ENCODE data around the gene DGKG. TPM values are rescaled to one million over a fixed set of nuclear protein-coding genes. Genes with fewer than 3 reads are reported as not detected.

The DGKG gene
- total RNA-seq, 4 donors from 2014 or later = 0.79 to 4.0 (median 1.6) TPM

DNA sequence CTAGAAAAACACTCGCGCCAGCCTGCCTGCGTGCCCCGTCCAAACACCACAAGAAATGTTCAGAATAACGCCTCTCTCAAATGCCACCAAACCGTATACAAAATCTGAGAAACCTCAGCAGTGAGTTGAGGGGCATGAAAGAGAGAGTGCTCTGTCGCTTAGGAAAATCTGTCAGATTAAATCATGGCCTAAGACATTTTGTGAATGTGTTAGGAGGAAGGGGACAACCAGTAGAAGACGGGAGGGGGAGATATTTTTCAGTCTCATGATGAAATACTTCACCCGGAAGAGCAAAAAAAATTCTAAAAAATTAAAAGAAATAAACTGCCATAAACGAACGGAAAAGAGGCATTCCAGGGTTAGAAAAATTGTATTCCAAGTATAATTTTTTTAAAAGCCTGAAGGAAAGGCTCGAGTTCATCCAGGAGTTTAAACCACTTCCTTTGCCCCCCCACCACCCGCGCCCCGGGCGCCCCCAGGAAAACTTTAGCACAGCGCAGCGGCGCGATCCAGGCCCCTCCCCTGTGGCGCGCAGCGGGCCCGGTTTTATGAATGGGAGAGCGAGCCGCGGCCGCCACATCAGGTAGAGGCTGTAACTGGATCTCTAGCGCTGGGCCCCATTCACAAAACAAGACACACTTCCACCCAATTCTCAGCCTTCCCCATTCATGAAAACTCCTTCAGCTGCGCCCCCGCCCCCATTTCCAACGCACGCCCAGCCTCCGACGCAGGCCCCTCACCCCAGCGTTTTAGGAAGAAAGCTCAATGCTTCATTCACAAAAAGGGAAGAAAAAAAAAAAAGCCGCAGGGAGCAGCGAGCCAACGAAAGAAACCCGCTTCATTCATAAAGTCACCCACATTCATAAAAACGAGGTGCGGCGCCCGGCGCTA, 254.6 kb downstream of the DGKG start:
- peak; percentile 76 to 84 for DNase-seq (ENCODE audit: low spot score in 2 of 2)
- H3K27ac ChIP-seq = no peak overlapping the region
- no peaks in the 10 kb centered on the region for H3K9me3 ChIP-seq
- H3K4me1 ChIP-seq = peaks cover 55% of the 10 kb centered on the region
- no peaks in the 10 kb centered on the region for H3K36me3 ChIP-seq
- no peak for TF ChIP-seq POLR2A (IDR thresholded peaks at IDR 0.05)
- TF ChIP-seq EP300 (IDR thresholded peaks at IDR 0.05) = no peak
- TF ChIP-seq POLR2AphosphoS5 (IDR thresholded peaks at IDR 0.05) = no peak
- TF ChIP-seq, protein P1, sequence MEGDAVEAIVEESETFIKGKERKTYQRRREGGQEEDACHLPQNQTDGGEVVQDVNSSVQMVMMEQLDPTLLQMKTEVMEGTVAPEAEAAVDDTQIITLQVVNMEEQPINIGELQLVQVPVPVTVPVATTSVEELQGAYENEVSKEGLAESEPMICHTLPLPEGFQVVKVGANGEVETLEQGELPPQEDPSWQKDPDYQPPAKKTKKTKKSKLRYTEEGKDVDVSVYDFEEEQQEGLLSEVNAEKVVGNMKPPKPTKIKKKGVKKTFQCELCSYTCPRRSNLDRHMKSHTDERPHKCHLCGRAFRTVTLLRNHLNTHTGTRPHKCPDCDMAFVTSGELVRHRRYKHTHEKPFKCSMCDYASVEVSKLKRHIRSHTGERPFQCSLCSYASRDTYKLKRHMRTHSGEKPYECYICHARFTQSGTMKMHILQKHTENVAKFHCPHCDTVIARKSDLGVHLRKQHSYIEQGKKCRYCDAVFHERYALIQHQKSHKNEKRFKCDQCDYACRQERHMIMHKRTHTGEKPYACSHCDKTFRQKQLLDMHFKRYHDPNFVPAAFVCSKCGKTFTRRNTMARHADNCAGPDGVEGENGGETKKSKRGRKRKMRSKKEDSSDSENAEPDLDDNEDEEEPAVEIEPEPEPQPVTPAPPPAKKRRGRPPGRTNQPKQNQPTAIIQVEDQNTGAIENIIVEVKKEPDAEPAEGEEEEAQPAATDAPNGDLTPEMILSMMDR (IDR thresholded peaks at IDR 0.05) = no peak
- peak overlapping the region; percentile 73 for H3K4me3 ChIP-seq
- 6% methylated on average over 40 of the region's 45 CpGs for WGBS
- no peaks in the 10 kb centered on the region for H3K27me3 ChIP-seq

GRCh38 chr3:186105543-186105942, 256.5 kb downstream of the DGKG start:
- Histone ChIP-seq H3K27me3 (no peaks in the 10 kb centered on the region), H3K27ac (no peak overlapping the region), H3K4me1 (peaks cover 53% of the 10 kb centered on the region), H3K4me3 (no peak overlapping the region), H3K9me3 (no peaks in the 10 kb centered on the region), H3K36me3 (no peaks in the 10 kb centered on the region)
- WGBS = 75% methylated on average over 6 of the region's 6 CpGs
- no peak for TF ChIP-seq EP300 (IDR thresholded peaks at IDR 0.05)
- no peak for TF ChIP-seq POLR2AphosphoS5 (IDR thresholded peaks at IDR 0.05)
- DNase-seq (ENCODE audit: low spot score in 2 of 2) = no peak

GRCh38 chr3:186102687-186103086, 259.3 kb downstream of the DGKG start:
- H3K9me3 ChIP-seq = no peaks in the 10 kb centered on the region
- WGBS = 45% methylated on average over 4 of the region's 4 CpGs
- H3K27me3 ChIP-seq = no peaks in the 10 kb centered on the region
- H3K4me1 ChIP-seq = peaks cover 56% of the 10 kb centered on the region
- H3K36me3 ChIP-seq = no peaks in the 10 kb centered on the region
- TF ChIP-seq EP300 (IDR thresholded peaks at IDR 0.05) (no peak), POLR2A (IDR thresholded peaks at IDR 0.05) (no peak), POLR2AphosphoS5 (IDR thresholded peaks at IDR 0.05) (no peak)
- TF ChIP-seq, protein P1 (IDR thresholded peaks at IDR 0.05) = no peak
- H3K4me3 ChIP-seq = no peak overlapping the region
- peak overlapping the region; percentile 14 for H3K27ac ChIP-seq
- no peak for DNase-seq (ENCODE audit: low spot score in 2 of 2)

DNA sequence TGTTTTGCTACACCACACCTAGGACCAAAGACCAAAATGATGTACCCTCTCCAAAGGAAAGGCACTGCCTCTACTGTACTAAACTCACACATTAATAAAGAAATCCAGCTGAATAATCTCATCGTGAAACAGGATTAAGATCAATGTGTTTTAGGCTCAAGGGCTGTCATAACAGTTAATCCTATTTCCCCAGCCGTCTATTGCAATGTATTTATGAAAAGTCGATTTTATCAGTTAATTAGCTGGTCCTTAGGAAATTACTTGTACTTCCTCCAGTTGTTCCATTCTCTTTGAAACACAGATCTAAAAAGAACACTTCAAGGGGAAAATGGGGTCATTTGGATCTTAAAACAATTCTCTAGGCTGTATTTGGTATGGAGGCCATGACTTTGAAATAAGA, 261.6 kb downstream of the DGKG start:
- no peaks in the 10 kb centered on the region for H3K27me3 ChIP-seq
- no peaks in the 10 kb centered on the region for H3K36me3 ChIP-seq
- no peak for DNase-seq (ENCODE audit: low spot score in 2 of 2)
- WGBS = 79% methylated on average over 3 of the region's 3 CpGs
- H3K4me3 ChIP-seq = no peak overlapping the region
- TF ChIP-seq, protein P1 (IDR thresholded peaks at IDR 0.05) = no peak
- TF ChIP-seq EP300 (IDR thresholded peaks at IDR 0.05) (no peak), POLR2A (IDR thresholded peaks at IDR 0.05) (no peak), POLR2AphosphoS5 (IDR thresholded peaks at IDR 0.05) (no peak)
- H3K27ac ChIP-seq = no peak overlapping the region
- peaks cover 63% of the 10 kb centered on the region for H3K4me1 ChIP-seq
- H3K9me3 ChIP-seq = no peaks in the 10 kb centered on the region

GRCh38 chr3:186099178-186099577, 262.9 kb downstream of the DGKG start:
- H3K4me1 ChIP-seq = peaks cover 59% of the 10 kb centered on the region
- H3K27ac ChIP-seq = no peak overlapping the region
- no peaks in the 10 kb centered on the region for H3K36me3 ChIP-seq
- DNase-seq (ENCODE audit: low spot score in 2 of 2) = no peak
- H3K4me3 ChIP-seq = no peak overlapping the region
- TF ChIP-seq, protein P1 (IDR thresholded peaks at IDR 0.05) = no peak
- no peak for TF ChIP-seq POLR2A (IDR thresholded peaks at IDR 0.05)
- no peak for TF ChIP-seq EP300 (IDR thresholded peaks at IDR 0.05)
- TF ChIP-seq POLR2AphosphoS5 (IDR thresholded peaks at IDR 0.05) = no peak
- 33% methylated on average over 5 of the region's 5 CpGs for WGBS
- no peaks in the 10 kb centered on the region for H3K27me3 ChIP-seq
- no peaks in the 10 kb centered on the region for H3K9me3 ChIP-seq

All from suprapubic skin (tissue), 4 donors.